Endothelial cell (in vitro differentiated cells): ENCODE measurements around the gene SLC35D3. TPM values are rescaled to one million over a fixed set of nuclear protein-coding genes. Genes with fewer than 3 reads are reported as not detected.
A peak's percentile ranks its signal among the peaks of the same experiment; 100 is the strongest.

Source experiments
- DNase-seq: peaks from one replicate; pipeline ENCODE4 v3.0.0; 2021; ENCODE audit warnings: low spot score
- H3K27ac Mint-ChIP-seq: one replicate; pipeline ENCODE4 v1.8.0; 2021; ENCODE audit warnings: mixed read lengths, inconsistent platforms; ENCODE audit not compliant: unreplicated experiment
- H3K27me3 Mint-ChIP-seq: one replicate; pipeline ENCODE4 v1.8.0; 2021; ENCODE audit warnings: mild to moderate bottlenecking, moderate library complexity, mixed read lengths, inconsistent platforms; ENCODE audit not compliant: unreplicated experiment
- H3K36me3 Mint-ChIP-seq: one replicate; pipeline ENCODE4 v1.8.0; 2021; ENCODE audit warnings: mild to moderate bottlenecking, low read depth, mixed read lengths, inconsistent platforms; ENCODE audit not compliant: unreplicated experiment
- H3K4me1 Mint-ChIP-seq: one replicate; pipeline ENCODE4 v1.8.0; 2021; ENCODE audit warnings: mild to moderate bottlenecking, mixed read lengths, inconsistent platforms; ENCODE audit not compliant: unreplicated experiment
- H3K4me3 Mint-ChIP-seq: one replicate; pipeline ENCODE4 v1.8.0; 2021; ENCODE audit warnings: mild to moderate bottlenecking, mixed read lengths, inconsistent platforms; ENCODE audit not compliant: unreplicated experiment
- H3K9me3 Mint-ChIP-seq: one replicate; pipeline ENCODE4 v1.8.0; 2021; ENCODE audit warnings: mixed read lengths, inconsistent platforms; ENCODE audit not compliant: unreplicated experiment
- CTCF ChIP-seq: fragments of 200-600 bp; sonication (generic); IDR thresholded peaks from one replicate; pipeline ENCODE4 v1.5.0; 2021; ENCODE audit warnings: antibody characterized with exemption; ENCODE audit not compliant: unreplicated experiment
- total RNA-seq: library from RNA; stranded (reverse); fragmentation: NEBNext Ultra II Directional; extraction: Animal tissue kit (Norgen Biotek cat#: 25700); gene quantifications from one replicate; pipeline ENCODE4 v1.2.1, GENCODE V29; 2021; ENCODE audit not compliant: unreplicated experiment

SLC35D3 gene
- total RNA-seq, 1 donor from 2014 or later: not detected

GRCh38 chr6:136918706-136919105, 3.4 kb upstream of the SLC35D3 start:
- peaks cover 3% of the 10 kb centered on the region for H3K36me3 Mint-ChIP-seq
- DNase-seq: no peak
- H3K4me3 Mint-ChIP-seq: no peak overlapping the region
- no peak overlapping the region for H3K27ac Mint-ChIP-seq
- no peak for TF ChIP-seq CTCF
- peaks cover 6% of the 10 kb centered on the region for H3K4me1 Mint-ChIP-seq
- H3K27me3 Mint-ChIP-seq: peaks cover 17% of the 10 kb centered on the region
- H3K9me3 Mint-ChIP-seq: no peaks in the 10 kb centered on the region

- Mint-ChIP-seq H3K4me3 (peak overlapping the region; percentile 37), H3K9me3 (no peaks in the 10 kb centered on the region), H3K27ac (no peak overlapping the region), H3K36me3 (peaks cover 3% of the 10 kb centered on the region), H3K27me3 (peaks cover 22% of the 10 kb centered on the region), H3K4me1 (peaks cover 6% of the 10 kb centered on the region)
- no peak for TF ChIP-seq CTCF
- no peak for DNase-seq
These were observed 1.9 kb upstream of the SLC35D3 start for GRCh38 chr6:136920216-136920615.

- no peaks in the 10 kb centered on the region for H3K9me3 Mint-ChIP-seq
- H3K4me3 Mint-ChIP-seq: peak overlapping the region; percentile 51
- H3K36me3 Mint-ChIP-seq: peaks cover 3% of the 10 kb centered on the region
- peaks cover 22% of the 10 kb centered on the region for H3K27me3 Mint-ChIP-seq
- no peak overlapping the region for H3K27ac Mint-ChIP-seq
- no peak for TF ChIP-seq CTCF
- peaks cover 6% of the 10 kb centered on the region for H3K4me1 Mint-ChIP-seq
- peak; percentile 10 for DNase-seq
These were observed 1.3 kb upstream of the SLC35D3 start for GRCh38 chr6:136920671-136921380.

- Mint-ChIP-seq H3K9me3 (no peaks in the 10 kb centered on the region), H3K27me3 (peaks cover 22% of the 10 kb centered on the region), H3K36me3 (peaks cover 3% of the 10 kb centered on the region), H3K4me3 (peak overlapping the region; percentile 51), H3K27ac (no peak overlapping the region), H3K4me1 (peaks cover 6% of the 10 kb centered on the region)
- DNase-seq: peak; percentile 29
- no peak for TF ChIP-seq CTCF
These were observed 643 bp upstream of the SLC35D3 start for GRCh38 chr6:136921381-136921935.

GRCh38 chr6:136922685-136923006, 545 bp downstream of the SLC35D3 start:
- no peaks in the 10 kb centered on the region for H3K9me3 Mint-ChIP-seq
- DNase-seq: no peak
- peaks cover 6% of the 10 kb centered on the region for H3K4me1 Mint-ChIP-seq
- H3K27me3 Mint-ChIP-seq: peaks cover 22% of the 10 kb centered on the region
- H3K4me3 Mint-ChIP-seq: no peak overlapping the region
- H3K27ac Mint-ChIP-seq: no peak overlapping the region
- H3K36me3 Mint-ChIP-seq: peaks cover 3% of the 10 kb centered on the region
- TF ChIP-seq CTCF: no peak
